NCI-H1694 (cell line): Measurements from ENCODE around the gene BBS9.
A peak's percentile ranks its signal among the peaks of the same experiment; 100 is the strongest.

Experiments used
- DNase-seq: peaks from one replicate; lab custom pipeline; 2025; lab: John Stamatoyannopoulos, UW

The BBS9 gene

DNA sequence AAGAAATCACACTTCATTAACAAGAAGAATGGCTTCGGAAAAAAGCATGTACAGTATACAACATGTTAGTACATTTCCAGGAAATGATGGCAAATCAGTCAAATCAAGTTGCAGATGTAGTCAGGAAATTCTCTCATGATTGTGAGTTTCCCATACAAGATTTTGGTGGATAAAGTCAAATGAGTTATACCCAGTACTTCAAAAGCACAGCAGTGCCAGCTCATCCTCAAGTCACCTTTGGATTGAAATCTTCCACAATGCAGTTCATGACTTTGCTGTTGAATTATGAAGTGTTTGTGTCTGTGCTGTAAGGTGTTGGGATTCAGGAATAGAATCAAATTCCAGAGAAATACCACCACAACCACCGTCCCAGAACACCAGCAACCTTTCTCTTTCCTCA lies 474.7 kb downstream of the BBS9 start:
- DNase-seq: no peak

DNA sequence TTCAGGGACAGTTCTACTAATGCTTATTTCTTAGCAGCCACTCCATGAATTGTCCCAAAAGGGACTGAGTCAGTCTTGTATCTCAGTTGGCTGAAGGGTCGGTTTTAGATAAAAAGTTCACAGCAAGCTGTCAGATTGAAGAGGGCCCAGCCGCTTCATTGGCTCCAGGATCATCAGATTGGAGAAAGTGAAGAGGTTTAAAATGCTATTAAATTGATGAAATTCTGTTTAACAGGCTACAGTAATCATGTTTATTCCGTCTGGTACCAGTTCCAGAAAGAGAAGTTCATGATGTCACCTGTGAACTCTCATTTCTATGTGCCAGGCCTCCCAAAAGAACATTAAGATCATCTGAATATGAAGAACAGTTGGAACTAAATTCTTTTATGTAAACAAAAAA lies 481.6 kb downstream of the BBS9 start:
- no peak for DNase-seq

DNA sequence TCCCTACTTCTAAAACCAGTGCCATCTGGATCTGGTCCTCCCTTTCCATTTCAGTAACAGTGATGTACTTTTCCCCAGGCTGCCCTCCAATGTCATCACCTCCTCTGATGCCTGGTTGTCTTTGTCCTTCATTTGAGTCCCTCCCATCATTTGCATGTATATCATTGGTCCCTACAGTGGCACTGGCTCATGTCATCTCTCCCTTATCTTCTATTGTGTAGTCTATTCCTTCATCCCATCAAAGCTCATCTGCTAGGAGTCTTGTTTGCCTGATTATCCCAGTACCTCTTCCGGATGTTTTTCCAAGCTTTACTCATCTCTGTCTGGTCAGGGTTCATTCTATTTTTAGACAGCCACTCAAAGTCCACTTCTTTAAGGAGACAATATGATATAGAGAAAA lies 483.1 kb downstream of the BBS9 start:
- no peak for DNase-seq

DNA sequence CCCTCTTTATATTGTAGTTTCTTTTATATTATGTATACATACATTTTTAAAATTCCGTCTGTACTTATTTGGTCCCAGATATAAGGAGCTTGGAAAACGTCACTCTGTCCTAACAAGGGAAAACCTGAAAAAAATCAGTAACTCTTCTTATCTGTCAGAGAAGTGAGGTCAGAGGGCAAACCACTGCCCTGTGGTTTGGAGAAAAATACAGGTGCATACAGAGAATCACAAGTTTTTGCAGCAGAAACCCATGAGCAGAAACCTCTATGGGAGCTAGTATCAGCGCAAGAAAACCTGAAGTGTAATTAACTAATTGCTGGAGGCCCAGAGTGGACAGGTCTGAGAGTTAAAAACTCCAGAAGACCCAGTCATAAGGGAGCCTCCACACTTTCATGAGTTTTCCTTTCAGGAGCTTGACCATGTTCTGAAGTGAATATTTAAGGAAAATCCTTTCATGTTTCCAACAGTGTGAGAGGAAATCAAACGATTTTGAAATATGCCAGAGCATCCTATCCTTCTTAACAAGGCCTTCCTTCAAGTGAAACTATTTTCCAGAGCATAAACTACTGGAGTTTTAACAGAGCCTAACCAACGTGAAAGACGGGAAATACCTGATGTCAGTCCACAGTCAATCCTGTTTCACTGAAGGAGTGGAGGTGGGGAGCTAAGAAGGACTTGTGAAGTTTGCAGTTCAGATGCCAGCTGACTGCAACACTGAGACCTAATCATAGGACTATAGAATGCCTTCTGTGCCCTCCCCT lies 485.2 kb downstream of the BBS9 start:
- no peak for DNase-seq

DNA sequence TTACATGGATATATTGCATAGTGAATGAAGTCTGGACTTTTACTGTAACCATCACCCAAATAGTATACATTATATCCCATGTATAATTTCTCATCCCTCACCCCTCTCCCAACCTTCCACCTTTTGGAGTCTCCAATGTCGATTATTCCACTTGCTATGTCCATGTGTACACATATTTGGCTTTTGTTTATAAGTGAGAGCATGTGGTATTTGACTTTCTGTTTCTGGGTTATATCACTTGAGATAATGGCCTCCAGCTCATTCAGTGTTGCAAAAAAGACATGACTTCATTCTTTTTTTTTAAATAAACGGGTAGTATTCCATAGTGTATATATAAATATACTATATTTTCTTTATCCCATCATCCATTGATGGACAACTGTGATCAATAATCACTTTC lies 487.4 kb downstream of the BBS9 start:
- DNase-seq: no peak

DNA sequence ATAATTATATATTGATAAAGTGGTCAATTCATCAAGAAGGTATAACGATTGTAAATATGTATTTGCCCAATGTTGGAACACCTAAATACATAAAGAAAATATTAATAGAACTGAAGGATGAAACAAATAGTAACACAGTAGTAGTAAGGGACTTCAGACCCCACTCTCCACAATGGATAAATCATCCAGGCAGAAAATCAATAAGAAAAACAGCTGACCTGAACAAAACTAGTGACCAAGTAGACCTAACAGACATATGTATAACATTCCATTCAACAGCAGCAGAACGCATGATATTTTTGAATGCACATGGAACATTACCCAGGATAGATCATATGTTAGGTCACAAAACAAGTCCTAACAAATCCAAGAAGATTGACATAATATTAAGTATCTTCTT lies 489.9 kb downstream of the BBS9 start:
- DNase-seq: no peak

DNA sequence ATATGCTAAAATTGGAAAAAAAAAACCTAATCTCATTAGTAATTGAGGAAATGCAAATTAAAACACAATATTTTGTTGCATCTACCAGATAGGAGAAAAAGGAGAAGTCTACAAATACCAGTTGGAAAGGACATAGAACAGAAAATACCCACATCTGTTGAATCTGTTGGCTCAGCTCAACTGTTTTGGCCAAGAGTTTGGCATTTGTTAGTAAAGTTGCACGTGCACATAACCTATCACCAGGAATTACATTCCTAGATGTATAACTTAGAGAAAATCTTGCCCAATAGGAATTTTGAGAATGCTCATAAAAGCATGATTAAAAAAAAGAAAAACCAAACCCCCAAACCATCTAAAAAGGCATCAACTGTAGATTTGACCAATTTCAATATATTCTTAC lies 493.9 kb downstream of the BBS9 start:
- no peak for DNase-seq

DNA sequence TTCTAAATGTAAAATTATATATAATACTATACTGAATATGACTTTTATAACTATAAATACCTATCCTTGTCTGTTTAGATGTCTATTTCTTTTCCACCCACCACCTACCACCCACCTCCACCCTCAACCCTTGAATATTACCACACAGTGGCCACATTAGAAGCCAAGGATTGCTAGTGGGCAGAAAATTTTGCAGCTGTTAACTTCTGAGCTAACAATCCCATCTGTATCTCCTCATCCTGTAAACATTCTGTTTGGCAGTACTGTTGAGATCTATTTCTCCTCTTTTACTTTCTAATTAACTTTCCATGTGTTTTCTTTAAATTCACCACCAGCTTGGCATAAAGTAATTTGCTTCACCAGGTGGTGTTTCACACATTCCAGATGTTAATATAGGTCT lies 494.9 kb downstream of the BBS9 start:
- peak; percentile 70 for DNase-seq

DNA sequence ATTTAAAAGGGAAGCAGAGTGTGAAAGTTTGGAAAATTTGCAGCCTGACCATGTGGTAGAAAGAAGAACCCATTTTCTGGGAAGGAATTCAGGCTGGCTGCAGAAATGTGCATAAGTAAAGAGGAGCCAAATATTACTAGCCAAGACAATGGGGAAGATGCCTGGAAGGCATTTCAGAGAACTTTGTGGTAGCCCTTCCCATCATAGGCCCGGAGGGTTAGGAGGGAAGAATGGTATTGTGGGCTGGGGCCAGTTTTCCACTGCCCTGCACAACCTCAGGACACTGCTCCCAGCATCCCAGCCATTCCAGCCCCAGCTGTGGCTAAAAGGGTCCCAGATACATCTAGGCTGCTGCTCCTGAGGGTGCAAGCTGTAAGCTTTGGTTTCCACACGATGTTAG lies 497.5 kb downstream of the BBS9 start:
- no peak for DNase-seq

DNA sequence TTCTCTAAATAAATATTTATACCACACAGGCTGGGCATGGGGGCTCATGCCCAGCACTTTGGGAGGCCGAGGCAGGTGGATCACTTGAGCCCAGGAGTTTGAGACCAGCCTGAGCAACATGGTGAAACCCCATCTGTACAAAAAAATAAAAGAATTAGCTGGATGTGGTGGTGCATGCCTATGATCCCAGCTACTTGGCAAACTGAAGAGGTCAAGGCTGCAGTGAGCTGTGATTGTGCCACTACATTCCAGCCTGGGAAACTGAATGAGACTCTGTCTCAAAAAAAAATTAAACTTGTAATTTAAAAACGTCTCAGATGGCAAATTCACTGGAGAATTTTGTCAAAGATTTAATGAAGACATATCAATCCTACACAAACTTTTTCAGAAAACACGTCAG lies 498.4 kb downstream of the BBS9 start:
- no peak for DNase-seq

DNA sequence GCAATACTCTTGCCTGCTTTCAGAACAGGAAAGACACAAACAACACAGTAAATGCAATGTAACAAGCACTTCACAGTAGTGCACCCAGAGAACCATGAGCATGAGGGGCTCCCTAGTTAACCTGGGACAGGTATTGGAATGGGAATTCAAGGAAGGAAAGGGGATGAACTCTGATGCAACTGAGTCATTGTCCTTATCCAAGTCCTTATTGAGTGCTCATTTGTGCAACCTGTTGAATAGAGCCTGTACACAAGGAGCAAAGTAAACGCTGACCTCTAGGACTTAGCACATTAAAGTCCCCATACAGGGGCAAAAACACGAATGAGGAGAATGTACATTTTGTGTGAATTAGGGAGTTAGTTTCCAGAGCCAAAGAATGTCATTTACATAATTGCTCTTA lies 499.5 kb downstream of the BBS9 start:
- no peak for DNase-seq

DNA sequence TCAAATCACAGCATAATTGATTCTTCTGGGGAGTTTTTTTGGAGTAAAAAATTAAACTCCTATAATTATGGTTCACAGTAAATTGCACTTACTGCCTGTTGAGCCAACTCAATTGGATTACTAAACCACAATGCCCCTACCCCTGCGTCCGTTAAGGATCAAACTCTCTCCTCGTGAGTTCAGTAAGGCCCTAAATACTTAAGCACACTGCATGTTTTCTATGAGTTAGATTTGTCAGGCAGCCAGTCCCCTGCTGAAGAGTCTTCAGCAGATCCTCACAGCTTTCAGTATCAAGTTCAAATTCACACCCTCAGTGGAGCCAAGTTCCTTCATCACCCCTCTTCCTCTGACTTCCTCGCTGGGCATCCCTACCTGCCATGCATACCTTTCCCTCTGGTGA lies 501.0 kb downstream of the BBS9 start:
- DNase-seq: no peak

DNA sequence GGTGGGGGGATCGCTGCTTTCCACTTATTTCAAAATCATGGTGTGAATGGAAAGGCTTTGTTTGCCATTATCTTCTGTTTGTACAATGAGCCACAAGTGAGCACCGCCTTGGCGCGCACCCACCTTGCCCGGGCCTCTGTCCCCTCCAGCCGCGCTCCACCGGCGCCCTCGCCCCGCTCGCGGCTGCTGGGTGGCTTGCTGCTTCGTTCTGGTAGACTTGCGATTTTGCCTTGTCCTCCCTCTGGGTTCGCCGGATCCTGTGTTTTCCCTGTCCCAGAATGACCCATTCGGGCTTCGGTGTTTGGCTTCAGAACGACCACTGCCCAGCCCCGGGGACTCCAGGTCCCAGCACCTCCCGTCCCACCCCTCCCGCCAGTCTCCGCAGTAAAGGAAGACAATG lies 503.0 kb downstream of the BBS9 start:
- no peak for DNase-seq

DNA sequence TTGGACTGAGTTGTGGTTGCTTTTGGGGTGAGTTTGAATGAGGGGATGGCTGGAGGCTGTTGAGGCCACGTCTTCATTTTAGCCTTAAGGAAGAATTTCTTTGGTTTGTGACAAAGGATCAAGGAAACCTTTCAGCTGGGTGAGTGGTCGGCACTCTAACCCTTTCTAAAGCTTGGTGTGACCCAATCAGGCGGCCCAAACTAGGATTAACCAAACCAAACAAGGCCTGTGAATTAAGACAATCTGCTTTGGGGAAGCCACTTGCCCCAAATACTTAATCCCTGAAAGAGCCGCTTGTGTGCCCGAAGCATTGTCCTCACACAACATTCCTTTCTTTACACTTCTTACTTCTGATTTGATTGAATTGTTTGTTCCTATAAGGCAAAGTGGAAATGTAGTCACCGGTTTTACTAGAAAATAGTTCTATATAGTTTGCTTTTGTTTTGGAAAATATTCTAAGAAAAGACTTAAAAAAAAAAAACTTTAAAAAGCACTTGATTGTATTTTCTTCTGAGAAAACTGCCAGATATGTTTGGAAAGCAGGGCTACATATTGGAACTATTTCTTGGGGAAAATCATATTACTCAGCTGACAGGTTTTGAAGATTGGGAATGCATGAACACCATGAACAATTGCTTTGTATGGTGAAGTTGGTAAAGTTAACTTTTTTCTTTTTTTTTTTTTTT lies 503.6 kb downstream of the BBS9 start:
- DNase-seq: no peak

DNA sequence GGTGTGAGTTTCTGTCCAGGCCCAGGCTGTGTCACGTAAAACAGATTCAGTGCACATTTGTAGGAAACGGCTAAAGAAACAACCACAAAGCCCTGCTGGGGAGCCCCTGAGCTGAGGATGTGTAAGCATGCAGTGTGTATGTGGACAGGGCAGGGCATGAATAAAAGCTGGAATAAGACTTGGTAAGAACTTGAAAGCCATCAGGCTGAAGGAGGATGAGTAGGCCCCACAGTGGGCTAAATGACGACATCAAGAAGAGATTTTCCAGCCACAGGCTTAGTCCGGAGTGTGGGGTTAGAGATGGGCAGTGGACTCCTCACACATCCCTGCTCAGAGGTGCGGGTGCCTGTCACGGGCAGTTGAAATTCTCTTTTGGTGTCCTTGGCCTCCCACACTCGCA lies 505.2 kb downstream of the BBS9 start:
- no peak for DNase-seq

DNA sequence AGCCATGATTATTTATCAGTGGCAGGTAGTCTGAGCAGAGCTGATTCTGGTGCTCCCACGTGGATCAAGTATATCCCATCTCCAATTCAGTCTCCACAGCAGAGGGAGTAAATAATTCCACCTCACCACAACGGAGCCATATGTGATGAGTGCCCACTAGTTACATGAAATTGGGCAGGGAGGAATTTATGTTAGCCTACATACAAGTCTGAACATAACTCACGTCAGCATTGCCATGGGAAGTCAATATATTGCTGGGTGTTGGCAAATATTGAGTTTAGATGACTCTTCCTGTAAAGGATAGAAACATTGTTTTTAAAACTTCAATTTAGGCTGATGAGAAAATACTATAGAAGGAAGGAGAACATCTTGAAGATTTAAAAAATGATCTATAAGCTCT lies 507.0 kb downstream of the BBS9 start:
- no peak for DNase-seq

DNA sequence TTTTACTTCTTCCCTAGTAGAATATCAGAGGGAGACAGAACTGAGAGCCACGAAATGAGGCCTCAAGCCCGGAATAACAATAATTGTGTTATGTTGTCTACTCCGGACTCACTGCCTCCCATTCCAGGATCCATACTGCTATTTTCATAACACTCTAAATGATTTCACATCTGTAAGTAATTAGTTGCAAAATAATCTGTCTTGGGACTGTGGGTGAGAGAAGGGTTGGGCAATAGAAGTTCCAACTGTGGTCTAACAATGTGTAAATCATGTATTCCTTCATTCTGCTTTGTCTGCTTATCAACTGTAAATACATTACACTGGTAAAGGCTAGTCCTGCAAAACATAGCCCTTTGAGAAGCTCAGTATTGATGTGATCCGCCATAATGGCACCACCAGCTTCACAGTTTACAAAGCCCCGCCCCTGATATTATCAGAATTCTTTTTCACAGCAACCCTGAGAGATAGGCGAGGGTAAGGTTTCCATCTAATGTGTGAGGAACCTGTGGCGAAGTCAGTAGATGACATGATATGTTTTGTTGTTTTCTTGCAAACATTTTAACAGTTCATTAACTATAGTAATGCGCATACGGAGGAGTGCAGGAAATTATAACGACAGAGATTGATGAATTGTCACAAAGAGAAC lies 510.3 kb downstream of the BBS9 start:
- no peak for DNase-seq

DNA sequence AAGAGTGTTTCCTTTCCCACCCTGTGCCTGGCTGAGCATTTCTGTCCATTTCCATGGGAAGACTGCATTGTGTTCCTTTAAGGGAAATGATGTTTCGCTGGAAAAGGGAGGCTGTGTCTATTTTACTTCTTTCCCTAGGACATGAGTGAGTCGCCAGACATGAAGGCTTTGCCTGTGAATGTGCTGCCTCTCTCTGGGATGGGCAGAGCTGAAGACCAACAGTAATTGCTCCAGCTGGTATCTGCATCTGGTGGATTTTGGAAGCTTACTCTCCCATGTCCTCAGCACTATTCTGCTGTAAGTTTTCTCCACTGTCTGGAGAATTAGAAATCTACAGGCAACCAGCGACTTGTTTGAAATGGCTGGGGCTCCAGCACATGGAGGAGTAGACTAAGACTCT lies 511.4 kb downstream of the BBS9 start:
- peak; percentile 19 for DNase-seq

DNA sequence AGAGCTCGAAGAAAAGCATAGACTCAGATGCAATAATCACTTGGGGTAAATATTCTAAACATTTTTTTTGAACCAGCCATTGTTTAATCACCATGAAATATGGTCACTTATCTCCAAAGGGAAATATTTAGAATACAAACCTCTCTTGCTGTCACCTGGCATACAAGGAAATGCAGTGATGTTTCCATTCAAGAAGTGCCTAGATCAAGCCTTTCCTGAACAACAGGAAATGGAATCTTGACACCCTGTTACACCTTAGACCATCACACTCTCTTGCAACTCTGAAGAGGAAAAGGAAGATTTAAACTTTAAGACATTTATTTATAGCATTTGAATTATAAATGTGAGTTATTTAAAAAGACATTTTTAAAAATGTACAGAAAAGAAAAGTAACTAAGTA lies 512.9 kb downstream of the BBS9 start:
- no peak for DNase-seq

DNA sequence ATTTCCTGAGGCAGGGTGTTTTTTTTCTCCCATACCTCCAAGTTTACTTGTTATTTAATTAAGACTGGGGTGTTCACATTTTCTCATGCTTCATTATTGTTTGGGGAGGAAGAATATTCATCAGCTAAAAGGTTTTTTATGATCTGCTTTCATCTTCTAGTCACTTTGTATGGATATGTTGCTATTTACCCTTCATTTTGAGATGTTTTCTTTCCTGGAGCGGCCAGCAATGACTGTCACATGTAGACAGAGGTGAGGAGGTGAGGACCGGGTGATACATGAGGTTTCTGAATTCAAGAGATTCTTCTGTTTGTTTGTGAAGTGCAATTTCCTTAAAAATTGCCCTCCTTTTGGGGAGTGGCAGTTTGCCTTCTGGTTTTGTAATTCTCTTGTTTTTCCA lies 514.2 kb downstream of the BBS9 start:
- no peak for DNase-seq

DNA sequence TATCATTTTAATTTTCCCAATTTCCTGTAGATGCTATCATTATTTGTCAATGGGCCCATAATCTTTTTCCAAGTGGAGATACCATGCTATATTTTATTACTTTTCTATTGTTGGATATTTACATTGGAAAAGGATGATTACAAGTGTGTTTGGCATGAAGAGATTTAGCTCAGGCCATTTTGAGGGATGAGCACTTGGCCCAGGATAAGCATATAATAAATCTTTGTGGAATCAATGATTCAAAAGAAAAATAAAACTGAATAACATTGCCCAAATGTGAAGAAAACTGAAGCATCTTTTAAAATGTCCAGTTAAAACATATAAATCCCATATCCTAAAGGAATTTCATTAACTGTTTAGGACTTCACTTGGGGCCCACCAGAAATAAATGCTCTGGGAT lies 515.1 kb downstream of the BBS9 start:
- no peak for DNase-seq

DNA sequence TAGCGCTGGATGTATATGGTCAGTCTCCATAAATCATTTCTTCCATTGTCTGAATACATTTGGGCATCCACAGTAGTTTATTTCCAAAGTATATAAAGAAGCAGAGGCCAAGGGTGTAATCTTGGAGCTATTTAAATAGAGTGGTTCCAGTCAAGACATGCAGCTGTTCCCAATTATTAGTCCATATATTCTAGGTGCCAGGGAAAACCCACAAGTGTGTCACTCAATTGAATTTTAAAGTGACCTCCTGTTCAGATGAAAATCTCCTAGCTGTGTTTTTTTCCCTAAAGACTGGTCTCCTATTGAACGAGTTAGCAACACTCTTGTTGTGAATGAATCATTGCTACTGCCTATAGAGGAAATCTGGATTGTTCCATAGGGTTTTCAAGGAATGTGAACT lies 515.7 kb downstream of the BBS9 start:
- DNase-seq: no peak

DNA sequence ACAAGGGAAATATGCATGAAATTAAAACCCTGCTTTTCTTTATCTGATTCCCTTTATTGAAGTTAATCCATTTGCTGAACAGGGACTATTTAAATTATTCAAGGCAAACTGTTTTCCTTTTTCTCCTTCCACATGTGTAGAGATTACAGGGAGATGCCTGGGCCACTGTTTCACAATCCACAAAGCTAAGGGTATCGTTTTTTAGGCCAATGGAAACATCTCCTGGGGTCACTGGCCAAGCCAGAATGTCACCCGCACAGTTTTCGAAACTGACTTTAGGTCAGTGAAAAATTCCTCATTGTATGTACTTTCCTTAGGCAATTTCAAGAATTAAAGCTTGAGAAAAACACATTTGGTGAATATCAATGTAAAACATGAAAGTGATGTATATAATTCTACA lies 516.8 kb downstream of the BBS9 start:
- DNase-seq: no peak
